HG03135 (cell line): ENCODE results near the gene SNAP47.

ENCODE experiments used
- ATAC-seq: cut with Tn5 transposase; IDR thresholded peaks from one replicate; pipeline ENCODE4 v1.9.1; 2021; ENCODE audit warnings: mild to moderate bottlenecking, moderate library complexity; ENCODE audit not compliant: unreplicated experiment

Gene SNAP47

GRCh38 chr1:227767401-227768124 lies 32.3 kb downstream of the SNAP47 start:
- no peak for ATAC-seq

- ATAC-seq, result no peak
Measured at GRCh38 chr1:227768125-227768439, 32.8 kb downstream of the SNAP47 start.

GRCh38 chr1:227768640-227769039 lies 33.4 kb downstream of the SNAP47 start:
- no peak for ATAC-seq

- ATAC-seq, result no peak
Measured at GRCh38 chr1:227769047-227769935, 34.1 kb downstream of the SNAP47 start.

GRCh38 chr1:227769936-227770494 lies 34.8 kb downstream of the SNAP47 start:
- ATAC-seq, result no peak

GRCh38 chr1:227770812-227771211 lies 35.6 kb downstream of the SNAP47 start:
- no peak for ATAC-seq

GRCh38 chr1:227771326-227771725 lies 36.1 kb downstream of the SNAP47 start:
- no peak for ATAC-seq

- no peak for ATAC-seq
Measured at GRCh38 chr1:227771771-227772170, 36.5 kb downstream of the SNAP47 start.

- ATAC-seq, result no peak
Measured at GRCh38 chr1:227773558-227773957, 38.3 kb downstream of the SNAP47 start.

- no peak for ATAC-seq
Measured at GRCh38 chr1:227774051-227774731, 39.0 kb downstream of the SNAP47 start.

GRCh38 chr1:227774821-227775661 lies 39.8 kb downstream of the SNAP47 start:
- ATAC-seq, result no peak

- no peak for ATAC-seq
Measured at GRCh38 chr1:227775841-227776240, 40.6 kb downstream of the SNAP47 start.

GRCh38 chr1:227776331-227776771 lies 41.1 kb downstream of the SNAP47 start:
- no peak for ATAC-seq

- no peak for ATAC-seq
Measured at GRCh38 chr1:227777156-227777555, 41.9 kb downstream of the SNAP47 start.

- no peak for ATAC-seq
Measured at GRCh38 chr1:227777646-227778045, 42.4 kb downstream of the SNAP47 start.

GRCh38 chr1:227778401-227778947 lies 43.2 kb downstream of the SNAP47 start:
- no peak for ATAC-seq

GRCh38 chr1:227779021-227779441 lies 43.8 kb downstream of the SNAP47 start:
- no peak for ATAC-seq

- ATAC-seq, result no peak
Measured at GRCh38 chr1:227779685-227780084, 44.5 kb downstream of the SNAP47 start.

- ATAC-seq, result no peak
Measured at GRCh38 chr1:227780101-227781044, 45.1 kb downstream of the SNAP47 start.
